Activated naive CD8-positive, alpha-beta T cell treated with anti-CD3 and anti-CD28 coated beads, Interleukin-2, amount 10 ng/mL, durations not matched to agents 7 days and 5 days (primary cell): ENCODE results near the gene MYRIP. TPM values are rescaled to one million over a fixed set of nuclear protein-coding genes. Genes with fewer than 3 reads are reported as not detected.

Experiments used
- ATAC-seq: fragments of 150-1000 bp; cut with Tn5 transposase; one replicate; pipeline ENCODE4 v1.10.0; 2021; ENCODE audit warnings: low read depth, moderate library complexity
- POLR2A ChIA-PET: fragments of 350-600 bp; sonication (Branson Sonifier 250); formaldehyde crosslinking; loops from one replicate; lab custom pipeline; 2021; ENCODE audit warnings: antibody characterized with exemption; lab: Charles Lee
- DNase-seq: peaks from one replicate; pipeline ENCODE4 v3.0.0; 2021
- H3K27ac Mint-ChIP-seq: one replicate; pipeline ENCODE4 v1.8.0; 2022; ENCODE audit warnings: mild to moderate bottlenecking, mixed read lengths
- H3K27me3 Mint-ChIP-seq: one replicate; pipeline ENCODE4 v1.8.0; 2022; ENCODE audit warnings: mild to moderate bottlenecking, moderate library complexity, mixed read lengths
- H3K36me3 Mint-ChIP-seq: one replicate; pipeline ENCODE4 v1.8.0; 2021; ENCODE audit warnings: mild to moderate bottlenecking, mixed read lengths
- H3K4me1 Mint-ChIP-seq: one replicate; pipeline ENCODE4 v1.8.0; 2021; ENCODE audit warnings: mixed read lengths
- H3K4me3 Mint-ChIP-seq: one replicate; pipeline ENCODE4 v1.8.0; 2022; ENCODE audit warnings: mild to moderate bottlenecking, moderate library complexity, mixed read lengths
- H3K9me3 Mint-ChIP-seq: one replicate; pipeline ENCODE4 v1.8.0; 2021; ENCODE audit warnings: mixed read lengths
- total RNA-seq, 2 experiments: library from RNA; stranded (reverse); gene quantifications; one replicate each; pipeline ENCODE4 v1.2.3, GENCODE V29; 2021

MYRIP gene
- total RNA-seq, 2 experiments from 2014 or later = not detected

GRCh38 chr3:40294434-40294833 lies 485.0 kb downstream of the MYRIP start:
- peaks cover 22% of the 10 kb centered on the region for H3K36me3 Mint-ChIP-seq

GRCh38 chr3:40298075-40298474 lies 488.7 kb downstream of the MYRIP start:
- Mint-ChIP-seq H3K9me3 (no peaks in the 10 kb centered on the region), H3K36me3 (peaks cover 14% of the 10 kb centered on the region), H3K4me3 (no peak overlapping the region), H3K27me3 (no peaks in the 10 kb centered on the region), H3K4me1 (peaks cover 1% of the 10 kb centered on the region), H3K27ac (no peak overlapping the region)
- DNase-seq = no peak
- no peak for ATAC-seq
- POLR2A ChIA-PET = interaction anchor here (2.1 kb wide), 1 partner anchor 10 kb away, joined by 10 read pairs; no protein-coding TSS in a partner anchor

More at GRCh38 chr3:40294434-40294833, 485.0 kb downstream of the MYRIP start:
- DNase-seq (no peak), ATAC-seq (no peak)
- H3K27ac Mint-ChIP-seq = no peak overlapping the region
- no peak overlapping the region for H3K4me3 Mint-ChIP-seq
- H3K27me3 Mint-ChIP-seq = no peaks in the 10 kb centered on the region
- peaks cover 6% of the 10 kb centered on the region for H3K9me3 Mint-ChIP-seq
- POLR2A ChIA-PET = no interaction called here
- peaks cover 1% of the 10 kb centered on the region for H3K4me1 Mint-ChIP-seq

GRCh38 chr3:40299130-40299720 lies 489.8 kb downstream of the MYRIP start:
- POLR2A ChIA-PET = no interaction called here
- Mint-ChIP-seq H3K27ac (no peak overlapping the region), H3K36me3 (peaks cover 10% of the 10 kb centered on the region), H3K4me3 (no peak overlapping the region), H3K9me3 (no peaks in the 10 kb centered on the region), H3K27me3 (no peaks in the 10 kb centered on the region), H3K4me1 (peaks cover 1% of the 10 kb centered on the region)
- DNase-seq (no peak), ATAC-seq (no peak)

- Mint-ChIP-seq H3K4me1 (peaks cover 1% of the 10 kb centered on the region), H3K27ac (no peak overlapping the region), H3K27me3 (no peaks in the 10 kb centered on the region), H3K9me3 (no peaks in the 10 kb centered on the region), H3K4me3 (no peak overlapping the region), H3K36me3 (peaks cover 8% of the 10 kb centered on the region)
- no peak for ATAC-seq
- DNase-seq = no peak
- POLR2A ChIA-PET = no interaction called here
Observed at GRCh38 chr3:40299721-40300335, 490.4 kb downstream of the MYRIP start.

GRCh38 chr3:40302784-40303183 lies 493.4 kb downstream of the MYRIP start:
- Mint-ChIP-seq H3K4me3 (no peak overlapping the region), H3K27ac (no peak overlapping the region), H3K9me3 (no peaks in the 10 kb centered on the region), H3K4me1 (peaks cover 1% of the 10 kb centered on the region), H3K27me3 (no peaks in the 10 kb centered on the region), H3K36me3 (peaks cover 3% of the 10 kb centered on the region)
- no peak for DNase-seq
- POLR2A ChIA-PET = no interaction called here
- no peak for ATAC-seq

GRCh38 chr3:40304352-40304751 lies 494.9 kb downstream of the MYRIP start:
- DNase-seq = no peak
- H3K27me3 Mint-ChIP-seq = no peaks in the 10 kb centered on the region
- H3K4me1 Mint-ChIP-seq = peaks cover 7% of the 10 kb centered on the region
- no peak for ATAC-seq
- H3K27ac Mint-ChIP-seq = no peak overlapping the region
- no peaks in the 10 kb centered on the region for H3K9me3 Mint-ChIP-seq
- H3K36me3 Mint-ChIP-seq = peaks cover 3% of the 10 kb centered on the region
- POLR2A ChIA-PET = no interaction called here
- H3K4me3 Mint-ChIP-seq = no peak overlapping the region

- H3K36me3 Mint-ChIP-seq = peaks cover 2% of the 10 kb centered on the region
- H3K4me3 Mint-ChIP-seq = no peak overlapping the region
- no peak for ATAC-seq
- POLR2A ChIA-PET = interaction anchor here (1.2 kb wide), 1 partner anchor 218 kb away, joined by 3 read pairs; the partner anchor contains the start of gene ZNF621
- no peak for DNase-seq
- H3K27ac Mint-ChIP-seq = no peak overlapping the region
- peaks cover 12% of the 10 kb centered on the region for H3K4me1 Mint-ChIP-seq
- no peaks in the 10 kb centered on the region for H3K27me3 Mint-ChIP-seq
- H3K9me3 Mint-ChIP-seq = no peaks in the 10 kb centered on the region
Observed at GRCh38 chr3:40306336-40306735, 496.9 kb downstream of the MYRIP start.

- Mint-ChIP-seq H3K36me3 (peaks cover 5% of the 10 kb centered on the region), H3K27ac (no peak overlapping the region), H3K4me1 (peaks cover 15% of the 10 kb centered on the region), H3K9me3 (no peaks in the 10 kb centered on the region), H3K4me3 (no peak overlapping the region), H3K27me3 (no peaks in the 10 kb centered on the region)
- POLR2A ChIA-PET = interaction anchor here (1.2 to 2.6 kb wide), 2 partner anchors 10 to 217 kb away, joined by 3 to 10 read pairs; partner anchors contain the start of gene ZNF621
- ATAC-seq (no peak), DNase-seq (no peak)
Observed at GRCh38 chr3:40307176-40307575, 497.8 kb downstream of the MYRIP start.

GRCh38 chr3:40308725-40309417 lies 499.5 kb downstream of the MYRIP start:
- Mint-ChIP-seq H3K4me1 (peaks cover 20% of the 10 kb centered on the region), H3K36me3 (peaks cover 13% of the 10 kb centered on the region), H3K9me3 (no peaks in the 10 kb centered on the region), H3K27ac (peak overlapping the region; percentile 94), H3K4me3 (peak overlapping the region; percentile 100), H3K27me3 (no peaks in the 10 kb centered on the region)
- no peak for DNase-seq
- peak; percentile 1 for ATAC-seq
- POLR2A ChIA-PET = interaction anchor here (0.6 to 2.6 kb wide), 8 partner anchors 12 to 891 kb away, joined by 3 to 10 read pairs (median 5); partner anchors contain the start of genes CTNNB1, RPL14, ZNF619 and ZNF620

GRCh38 chr3:40309418-40309924 lies 500.1 kb downstream of the MYRIP start, which contains the start of gene EIF1B:
EIF1B (plus strand) TSS chr3:40309707; CDS start chr3:40309942, 235 bp downstream.
- DNase-seq (peak; percentile 98), ATAC-seq (peak; percentile 90)
- Mint-ChIP-seq H3K4me3 (peak within 1 kb of the TSS; percentile 100), H3K36me3 (peaks cover 13% of the 10 kb centered on the region), H3K4me1 (peaks cover 20% of the 10 kb centered on the region), H3K9me3 (no peaks in the 10 kb centered on the region), H3K27me3 (no peaks in the 10 kb centered on the region), H3K27ac (peak within 1 kb of the TSS; percentile 94)
- POLR2A ChIA-PET = interaction anchor here (0.6 to 2.6 kb wide), 8 partner anchors 12 to 890 kb away, joined by 3 to 10 read pairs (median 5); partner anchors contain the start of genes CTNNB1, RPL14, ZNF619 and ZNF620
